22Rv1 (cell line): ENCODE results near the gene FAM209A.

ENCODE experiments used
- ZFX ChIP-seq: fragments of 450-650 bp; IDR thresholded peaks from 2 replicates; pipeline ENCODE4 v1.6.1; 2017; ENCODE audit warnings: antibody characterized with exemption, borderline replicate concordance
- TF ChIP-seq, protein P1 (sequence below): fragments of 450-650 bp; IDR thresholded peaks from 2 replicates; pipeline ENCODE4 v1.5.1; 2017; ENCODE audit warnings: mild to moderate bottlenecking

DNA sequence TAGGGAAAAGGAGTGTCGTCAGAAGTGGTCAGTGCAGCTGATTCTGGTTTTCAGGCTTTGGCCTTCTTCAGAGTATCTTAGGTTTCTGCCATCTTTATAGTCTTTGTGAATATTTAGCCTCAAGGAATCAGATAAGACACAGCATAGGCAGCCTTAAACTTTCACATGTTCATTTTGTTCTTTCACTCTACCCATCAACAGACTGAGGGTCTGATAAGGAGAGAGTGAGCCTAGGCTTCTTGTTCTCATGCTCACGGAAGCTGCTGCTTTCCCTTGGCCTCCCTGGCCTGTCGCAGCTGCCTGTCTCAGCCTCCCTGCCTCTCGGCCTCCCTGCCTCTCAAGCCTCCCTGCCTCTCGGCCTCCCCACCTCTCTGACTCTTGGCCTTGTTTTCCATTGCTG, 36.0 kb upstream of the FAM209A start:
- TF ChIP-seq, protein P1, sequence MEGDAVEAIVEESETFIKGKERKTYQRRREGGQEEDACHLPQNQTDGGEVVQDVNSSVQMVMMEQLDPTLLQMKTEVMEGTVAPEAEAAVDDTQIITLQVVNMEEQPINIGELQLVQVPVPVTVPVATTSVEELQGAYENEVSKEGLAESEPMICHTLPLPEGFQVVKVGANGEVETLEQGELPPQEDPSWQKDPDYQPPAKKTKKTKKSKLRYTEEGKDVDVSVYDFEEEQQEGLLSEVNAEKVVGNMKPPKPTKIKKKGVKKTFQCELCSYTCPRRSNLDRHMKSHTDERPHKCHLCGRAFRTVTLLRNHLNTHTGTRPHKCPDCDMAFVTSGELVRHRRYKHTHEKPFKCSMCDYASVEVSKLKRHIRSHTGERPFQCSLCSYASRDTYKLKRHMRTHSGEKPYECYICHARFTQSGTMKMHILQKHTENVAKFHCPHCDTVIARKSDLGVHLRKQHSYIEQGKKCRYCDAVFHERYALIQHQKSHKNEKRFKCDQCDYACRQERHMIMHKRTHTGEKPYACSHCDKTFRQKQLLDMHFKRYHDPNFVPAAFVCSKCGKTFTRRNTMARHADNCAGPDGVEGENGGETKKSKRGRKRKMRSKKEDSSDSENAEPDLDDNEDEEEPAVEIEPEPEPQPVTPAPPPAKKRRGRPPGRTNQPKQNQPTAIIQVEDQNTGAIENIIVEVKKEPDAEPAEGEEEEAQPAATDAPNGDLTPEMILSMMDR = no peak
- no peak for TF ChIP-seq ZFX
